ENCODE measurements around the gene KCNH5. TPM values are rescaled to one million over a fixed set of nuclear protein-coding genes. Genes with fewer than 3 reads are reported as not detected.

The KCNH5 gene
- total RNA-seq, 1 donor from 2014 or later: 2.4 TPM

- H2AFZ ChIP-seq (ENCODE audit: low read depth, low read length): no peak overlapping the region
- H3K27ac Mint-ChIP-seq (ENCODE audit: unreplicated experiment): no peak overlapping the region
- no peak for TF ChIP-seq EZH2 (IDR thresholded peaks at IDR 0.05; ENCODE audit: insufficient read depth, low read length)
- no peak for TF ChIP-seq CTCF (IDR thresholded peaks at IDR 0.05; ENCODE audit: insufficient read depth, low read depth, low read length)
- no peaks in the 10 kb centered on the region for H3K27me3 ChIP-seq (ENCODE audit: insufficient read depth, low read length)
- DNase-seq (ENCODE audit: low read depth) (no peak), FAIRE-seq (no peak)
- no peaks in the 10 kb centered on the region for H4K20me1 ChIP-seq (ENCODE audit: insufficient read depth, low read length)
- no peaks in the 10 kb centered on the region for H3K36me3 Mint-ChIP-seq (ENCODE audit: low read depth, unreplicated experiment)
- peaks cover 5% of the 10 kb centered on the region for H3K27me3 Mint-ChIP-seq (ENCODE audit: low read depth, unreplicated experiment)
- no peak overlapping the region for H3K4me2 ChIP-seq (ENCODE audit: low read length)
- no peaks in the 10 kb centered on the region for H3K36me3 ChIP-seq (ENCODE audit: insufficient read depth, low read length)
- no peaks in the 10 kb centered on the region for H3K9me3 ChIP-seq (ENCODE audit: insufficient read depth, low read depth, low read length)
- no peak overlapping the region for H3K27ac ChIP-seq (ENCODE audit: low read depth, low read length)
- no peak overlapping the region for H3K4me3 Mint-ChIP-seq (ENCODE audit: unreplicated experiment)
- H3K9ac ChIP-seq (ENCODE audit: low read length): no peak overlapping the region
- H3K4me1 ChIP-seq (ENCODE audit: insufficient read depth, low read length): no peaks in the 10 kb centered on the region
- no peaks in the 10 kb centered on the region for H3K79me2 ChIP-seq (ENCODE audit: insufficient read depth, low read length)
- peaks cover 6% of the 10 kb centered on the region for H3K4me1 Mint-ChIP-seq (ENCODE audit: low read depth, unreplicated experiment)
- peaks cover 1% of the 10 kb centered on the region for H3K9me3 Mint-ChIP-seq (ENCODE audit: unreplicated experiment)
- H3K4me3 ChIP-seq (ENCODE audit: insufficient read depth, low read depth, low read length): no peak overlapping the region
Observed at GRCh38 chr14:62665286-62665685, 380.0 kb downstream of the KCNH5 start.

- Histone ChIP-seq H3K36me3 (ENCODE audit: insufficient read depth, low read length) (no peaks in the 10 kb centered on the region), H2AFZ (ENCODE audit: low read depth, low read length) (no peak overlapping the region), H3K27ac (ENCODE audit: low read depth, low read length) (no peak overlapping the region), H3K4me2 (ENCODE audit: low read length) (no peak overlapping the region), H4K20me1 (ENCODE audit: insufficient read depth, low read length) (no peaks in the 10 kb centered on the region), H3K4me1 (ENCODE audit: insufficient read depth, low read length) (no peaks in the 10 kb centered on the region), H3K9me3 (ENCODE audit: insufficient read depth, low read depth, low read length) (no peaks in the 10 kb centered on the region), H3K9ac (ENCODE audit: low read length) (no peak overlapping the region), H3K79me2 (ENCODE audit: insufficient read depth, low read length) (no peaks in the 10 kb centered on the region), H3K4me3 (ENCODE audit: insufficient read depth, low read depth, low read length) (no peak overlapping the region), H3K27me3 (ENCODE audit: insufficient read depth, low read length) (no peaks in the 10 kb centered on the region)
- no peak for DNase-seq (ENCODE audit: low read depth)
- no peak overlapping the region for H3K4me3 Mint-ChIP-seq (ENCODE audit: unreplicated experiment)
- FAIRE-seq: no peak
- H3K9me3 Mint-ChIP-seq (ENCODE audit: unreplicated experiment): peaks cover 1% of the 10 kb centered on the region
- no peak overlapping the region for H3K27ac Mint-ChIP-seq (ENCODE audit: unreplicated experiment)
- peaks cover 2% of the 10 kb centered on the region for H3K27me3 Mint-ChIP-seq (ENCODE audit: low read depth, unreplicated experiment)
- peaks cover 6% of the 10 kb centered on the region for H3K4me1 Mint-ChIP-seq (ENCODE audit: low read depth, unreplicated experiment)
- H3K36me3 Mint-ChIP-seq (ENCODE audit: low read depth, unreplicated experiment): no peaks in the 10 kb centered on the region
- no peak for TF ChIP-seq CTCF (IDR thresholded peaks at IDR 0.05; ENCODE audit: insufficient read depth, low read depth, low read length)
- no peak for TF ChIP-seq EZH2 (IDR thresholded peaks at IDR 0.05; ENCODE audit: insufficient read depth, low read length)
Observed at GRCh38 chr14:62663456-62663821, 381.8 kb downstream of the KCNH5 start.

- Histone ChIP-seq H3K9me3 (ENCODE audit: insufficient read depth, low read depth, low read length) (no peaks in the 10 kb centered on the region), H3K79me2 (ENCODE audit: insufficient read depth, low read length) (no peaks in the 10 kb centered on the region), H4K20me1 (ENCODE audit: insufficient read depth, low read length) (no peaks in the 10 kb centered on the region), H3K4me3 (ENCODE audit: insufficient read depth, low read depth, low read length) (no peak overlapping the region), H3K27ac (ENCODE audit: low read depth, low read length) (no peak overlapping the region), H3K27me3 (ENCODE audit: insufficient read depth, low read length) (no peaks in the 10 kb centered on the region), H2AFZ (ENCODE audit: low read depth, low read length) (no peak overlapping the region), H3K4me1 (ENCODE audit: insufficient read depth, low read length) (no peaks in the 10 kb centered on the region), H3K36me3 (ENCODE audit: insufficient read depth, low read length) (no peaks in the 10 kb centered on the region), H3K9ac (ENCODE audit: low read length) (no peak overlapping the region), H3K4me2 (ENCODE audit: low read length) (no peak overlapping the region)
- Mint-ChIP-seq H3K27ac (ENCODE audit: unreplicated experiment) (no peak overlapping the region), H3K36me3 (ENCODE audit: low read depth, unreplicated experiment) (no peaks in the 10 kb centered on the region), H3K27me3 (ENCODE audit: low read depth, unreplicated experiment) (no peaks in the 10 kb centered on the region), H3K4me1 (ENCODE audit: low read depth, unreplicated experiment) (peaks cover 6% of the 10 kb centered on the region), H3K9me3 (ENCODE audit: unreplicated experiment) (peaks cover 1% of the 10 kb centered on the region), H3K4me3 (ENCODE audit: unreplicated experiment) (no peak overlapping the region)
- TF ChIP-seq EZH2 (IDR thresholded peaks at IDR 0.05; ENCODE audit: insufficient read depth, low read length): no peak
- TF ChIP-seq CTCF (IDR thresholded peaks at IDR 0.05; ENCODE audit: insufficient read depth, low read depth, low read length): no peak
- FAIRE-seq: no peak
- DNase-seq (ENCODE audit: low read depth): peak; percentile 30
Observed at GRCh38 chr14:62662811-62663455, 382.3 kb downstream of the KCNH5 start.

Data from astrocyte (in vitro differentiated cells and primary cell).